Kidney glomerular epithelial cell (primary cell): ENCODE results near the gene TBC1D20.
"Not testable (repeated sequence)": the region's sequence is repeated elsewhere in the genome, so short reads cannot be mapped to it uniquely, and the experiment has no call there.

Source experiments
- DNase-seq: peaks from one replicate; lab custom pipeline; 2025; lab: John Stamatoyannopoulos, UW

TBC1D20 gene

DNA sequence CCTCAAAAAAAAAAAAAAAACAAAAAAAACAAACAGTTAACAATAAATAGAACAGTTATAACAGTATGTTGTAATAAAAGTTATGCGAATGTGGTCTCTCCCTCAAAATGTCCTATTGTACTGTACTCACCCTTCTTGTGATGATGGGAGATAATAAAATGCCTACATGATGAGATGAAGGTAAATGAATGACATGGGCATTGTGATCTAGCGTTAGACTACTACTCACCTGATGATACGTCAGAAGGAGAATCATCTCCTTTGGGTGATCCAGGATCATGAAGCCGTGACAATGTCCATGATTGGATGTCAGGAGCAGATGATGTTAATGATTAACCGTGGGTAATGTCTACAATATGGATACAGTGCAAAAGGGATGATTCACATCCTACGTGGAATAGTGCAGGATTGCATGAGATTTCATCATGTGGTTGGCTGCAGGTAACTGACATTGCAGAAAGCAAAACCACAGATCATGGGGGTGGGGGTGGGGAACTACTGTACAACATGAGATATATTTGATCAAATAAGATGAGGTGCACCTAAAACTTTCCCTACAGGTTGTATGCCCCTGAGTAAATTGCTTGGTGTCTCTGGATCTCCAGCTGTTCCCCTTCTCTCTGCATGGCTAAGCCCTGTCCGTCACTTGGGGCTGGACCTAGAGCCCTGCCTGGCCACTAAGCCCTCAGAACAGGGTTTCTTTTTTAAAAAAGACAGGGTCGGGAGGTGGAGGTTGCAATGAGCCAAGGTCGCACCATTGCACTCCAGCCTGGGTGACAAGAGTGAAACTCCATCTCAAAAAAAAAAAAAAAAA is 60.4 kb downstream of the TBC1D20 start:
- DNase-seq: peak; percentile 100

- DNase-seq: no peak
These were observed 61.7 kb downstream of the TBC1D20 start for GRCh38 chr20:400454-401275.

- DNase-seq: peak; percentile 18
These were observed 62.2 kb downstream of the TBC1D20 start for GRCh38 chr20:400128-400453.

DNA sequence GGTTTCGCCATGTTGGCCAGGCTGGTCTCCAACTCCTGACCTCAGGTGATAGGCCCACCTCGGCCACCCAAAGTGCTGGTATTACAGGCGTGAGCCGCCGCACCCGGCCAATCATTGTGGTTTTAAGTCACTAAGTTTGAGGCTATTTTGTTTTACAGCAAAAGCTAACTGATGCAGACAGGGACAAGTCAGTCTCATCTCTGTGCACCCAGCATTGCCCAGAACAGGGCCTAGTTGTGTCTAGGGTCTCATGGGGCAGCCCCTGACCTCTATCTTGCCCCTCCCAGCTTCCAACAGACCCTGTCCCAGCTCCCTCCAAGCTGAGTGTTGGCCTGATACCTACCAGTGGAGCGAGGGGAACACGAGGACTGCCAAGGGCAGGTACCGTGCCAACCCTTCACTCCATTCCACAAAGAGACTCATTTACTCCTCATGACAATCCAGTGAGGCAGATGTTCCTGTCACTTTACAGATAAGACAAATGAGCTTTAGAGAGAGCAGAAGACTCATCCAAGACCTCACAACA is 63.1 kb downstream of the TBC1D20 start:
- no peak for DNase-seq

DNA sequence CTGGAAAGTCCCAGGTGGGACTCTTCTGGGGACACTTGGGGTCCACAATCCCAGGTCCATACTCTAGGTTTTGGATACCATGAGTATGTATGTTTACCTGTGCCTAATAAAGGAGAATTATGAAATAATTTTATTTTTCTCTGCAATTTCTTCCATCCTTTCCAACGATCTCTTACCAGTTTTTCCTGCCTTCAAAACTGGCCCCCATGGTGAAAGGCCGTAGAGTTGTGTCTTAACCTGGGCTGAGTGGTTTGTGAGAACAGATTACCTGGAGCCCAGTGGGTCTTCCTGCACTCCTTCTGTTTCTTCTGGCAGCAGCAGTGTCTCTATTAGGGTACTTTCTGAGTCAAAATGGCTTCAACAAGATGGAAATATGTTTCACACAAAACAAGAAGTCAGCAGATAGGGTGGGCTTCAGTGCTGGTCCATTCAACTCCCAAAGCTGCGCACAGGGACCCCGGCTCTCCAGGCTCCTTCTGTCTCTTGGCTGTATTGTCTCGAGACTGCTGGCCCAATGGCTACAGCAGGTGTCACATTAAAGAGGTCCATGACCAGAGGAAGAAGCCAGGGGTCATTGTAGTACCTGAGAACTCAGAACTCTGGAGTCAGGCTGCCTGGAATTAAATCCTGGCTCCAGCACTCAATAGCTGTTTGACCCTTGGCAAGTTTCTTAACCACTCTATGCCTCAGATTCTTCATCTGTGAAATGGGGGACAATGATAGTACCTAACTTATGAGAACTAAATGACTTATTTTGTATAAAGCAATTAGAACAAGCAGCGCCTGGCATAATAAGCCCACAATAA is 64.7 kb downstream of the TBC1D20 start:
- DNase-seq: no peak

DNA sequence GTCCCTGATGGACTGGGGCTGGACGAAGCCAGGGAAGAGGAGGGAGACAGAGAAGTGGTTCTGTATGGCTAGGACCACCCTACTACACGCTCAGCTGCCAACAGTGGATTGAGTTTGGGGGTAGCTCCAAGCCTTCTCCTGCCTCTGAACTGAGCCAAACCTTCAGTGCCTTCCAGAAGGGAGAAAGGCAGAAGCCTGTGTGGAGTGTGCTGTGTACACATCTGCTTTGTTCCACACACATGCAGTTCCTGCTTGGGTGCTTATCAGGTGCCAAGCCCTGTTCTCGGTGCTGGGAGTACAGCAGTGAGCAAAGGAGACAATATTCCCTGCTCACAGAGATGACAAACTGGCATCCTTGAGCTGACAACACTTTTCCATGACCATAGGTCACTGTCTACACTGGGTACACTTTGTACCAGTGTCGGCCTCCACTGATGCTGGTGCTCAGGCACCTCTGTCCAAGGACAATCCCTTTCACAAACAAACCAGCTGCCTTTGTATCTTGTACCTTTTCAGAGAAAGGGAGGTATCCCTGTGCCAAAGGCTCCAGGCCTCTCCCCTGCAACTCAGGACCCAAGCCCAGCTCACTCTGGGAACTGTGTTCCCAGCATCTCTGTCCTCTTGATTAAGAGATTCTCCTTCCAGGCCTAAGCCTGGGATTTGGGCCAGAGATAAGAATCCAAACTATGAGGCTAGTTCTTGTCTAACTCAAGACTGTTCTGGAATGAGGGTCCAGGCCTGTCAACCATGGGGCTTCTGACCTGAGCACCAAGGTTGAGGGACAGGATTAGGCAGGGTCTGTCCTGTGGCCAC is 65.5 kb downstream of the TBC1D20 start:
- no peak for DNase-seq

- DNase-seq: no peak
These were observed 66.1 kb downstream of the TBC1D20 start for GRCh38 chr20:396252-396618.

GRCh38 chr20:393296-393695 is 69.0 kb downstream of the TBC1D20 start:
- not testable (repeated sequence) for DNase-seq

GRCh38 chr20:391041-391711 is 71.2 kb downstream of the TBC1D20 start:
- DNase-seq: no peak

- no peak for DNase-seq
These were observed 73.1 kb downstream of the TBC1D20 start for GRCh38 chr20:389220-389619.

DNA sequence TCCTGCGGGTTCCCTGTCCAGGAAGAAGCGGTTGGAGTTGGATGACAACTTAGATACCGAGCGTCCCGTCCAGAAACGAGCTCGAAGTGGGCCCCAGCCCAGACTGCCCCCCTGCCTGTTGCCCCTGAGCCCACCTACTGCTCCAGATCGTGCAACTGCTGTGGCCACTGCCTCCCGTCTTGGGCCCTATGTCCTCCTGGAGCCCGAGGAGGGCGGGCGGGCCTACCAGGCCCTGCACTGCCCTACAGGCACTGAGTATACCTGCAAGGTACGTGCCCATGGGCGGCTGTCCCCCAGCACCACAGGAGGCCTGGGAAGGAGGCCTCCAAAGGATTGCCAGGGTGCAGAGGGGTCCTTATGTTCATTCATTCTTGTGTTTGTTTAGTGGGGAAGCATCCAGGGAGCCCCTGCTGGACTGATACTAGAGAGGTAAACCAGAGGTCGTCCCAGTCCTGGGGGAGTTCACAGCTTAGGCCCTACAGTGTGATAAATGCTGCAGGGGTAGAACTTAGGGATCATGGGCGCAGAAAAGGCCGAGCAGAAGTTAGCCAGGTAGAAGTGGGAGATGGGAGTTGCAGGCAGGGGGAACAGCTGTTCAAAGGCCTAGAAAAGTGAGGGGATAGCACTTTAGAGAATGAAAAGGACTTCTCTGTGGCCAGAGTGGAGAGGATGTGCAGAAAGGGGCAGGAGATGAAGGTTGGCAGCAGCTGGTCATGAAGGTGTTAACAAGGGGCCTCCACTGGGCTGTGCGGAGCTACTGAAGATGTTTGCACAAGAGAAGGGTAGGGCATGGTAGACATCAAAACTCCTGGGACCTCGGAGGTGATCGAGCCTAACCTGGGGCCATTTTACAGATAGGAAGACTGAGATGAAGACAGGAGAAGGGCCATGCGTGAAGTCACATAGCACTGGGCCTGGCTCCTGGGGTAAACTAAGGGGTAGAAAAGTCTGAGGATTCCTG is 74.0 kb downstream of the TBC1D20 start:
- DNase-seq: no peak

DNA sequence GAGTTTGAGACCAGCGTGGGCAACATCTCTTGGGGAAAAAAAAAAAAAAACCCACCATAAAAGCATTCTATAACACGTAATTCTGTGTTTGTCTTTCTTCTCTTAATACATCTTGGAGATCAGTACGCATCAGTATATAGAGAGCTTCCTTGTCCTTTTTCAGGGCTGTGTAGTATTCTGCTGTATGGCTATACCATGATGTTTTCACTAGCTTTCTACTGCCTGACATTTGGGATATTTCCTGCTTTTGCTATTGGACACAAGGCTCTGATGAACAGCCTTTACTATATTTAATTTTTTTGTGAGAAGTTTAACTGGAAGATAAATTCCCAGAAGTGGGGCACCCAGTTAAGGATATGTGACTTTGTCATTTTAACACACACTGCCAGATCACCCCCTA is 74.8 kb downstream of the TBC1D20 start:
- DNase-seq: no peak

DNA sequence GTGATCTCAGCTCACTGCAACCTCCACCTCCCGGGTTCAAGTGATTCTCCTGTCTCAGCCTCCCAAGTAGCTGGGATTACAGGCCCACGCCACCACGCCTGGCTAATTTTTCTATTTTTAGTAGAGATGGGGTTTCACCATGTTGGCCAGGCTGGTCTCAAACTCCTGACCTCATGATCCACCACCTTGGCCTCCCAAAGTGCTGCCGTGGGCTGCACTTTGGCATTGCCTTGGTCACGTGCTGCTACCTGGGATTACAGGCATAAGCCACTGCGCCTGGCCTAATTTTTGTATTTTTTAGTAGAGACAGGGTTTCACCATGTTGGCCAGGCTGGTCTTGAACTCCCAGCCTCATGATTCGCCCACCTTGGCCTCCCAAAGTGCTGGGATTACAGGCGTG is 75.7 kb downstream of the TBC1D20 start:
- not testable (repeated sequence) for DNase-seq
